Measurements from ENCODE around the gene IZUMO4.

DNA sequence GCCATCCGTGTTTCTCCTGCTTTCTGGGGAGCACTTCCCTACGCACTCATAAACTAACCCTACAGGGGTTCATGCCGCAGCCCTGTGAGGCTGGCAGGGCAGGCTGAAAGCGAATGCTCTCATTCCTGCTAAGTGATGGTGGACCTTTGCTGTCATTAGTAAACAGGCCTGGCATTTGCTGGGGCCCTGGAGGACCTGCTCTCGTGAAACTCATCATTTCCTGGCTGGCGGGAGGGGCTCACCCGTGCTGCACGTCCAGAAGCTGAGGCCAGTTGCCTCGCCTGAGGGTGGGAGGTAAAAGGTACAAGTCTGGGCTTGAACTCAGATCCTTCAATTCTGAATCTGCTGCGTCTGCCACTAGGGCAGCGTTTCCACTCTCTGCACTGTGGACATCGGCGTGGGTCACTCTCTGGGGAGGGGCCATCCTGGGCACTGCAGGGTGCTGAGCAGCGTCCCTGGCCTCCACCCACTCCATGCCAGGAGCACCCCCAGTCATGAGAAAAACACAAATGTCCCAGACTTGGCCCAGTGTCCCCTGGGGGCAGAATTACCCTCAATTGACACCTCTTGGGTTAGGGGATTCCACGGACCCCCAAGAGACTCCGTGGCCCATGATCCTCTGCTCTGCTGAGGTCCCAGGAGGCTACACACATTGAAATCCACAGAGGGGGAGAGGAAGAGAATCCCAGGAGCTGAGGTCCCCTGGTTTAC lies 7.6 kb upstream of the IZUMO4 start:
- no peak for TF ChIP-seq RAD21 (conservative IDR thresholded peaks at IDR 0.05)
- TF ChIP-seq, protein P1, sequence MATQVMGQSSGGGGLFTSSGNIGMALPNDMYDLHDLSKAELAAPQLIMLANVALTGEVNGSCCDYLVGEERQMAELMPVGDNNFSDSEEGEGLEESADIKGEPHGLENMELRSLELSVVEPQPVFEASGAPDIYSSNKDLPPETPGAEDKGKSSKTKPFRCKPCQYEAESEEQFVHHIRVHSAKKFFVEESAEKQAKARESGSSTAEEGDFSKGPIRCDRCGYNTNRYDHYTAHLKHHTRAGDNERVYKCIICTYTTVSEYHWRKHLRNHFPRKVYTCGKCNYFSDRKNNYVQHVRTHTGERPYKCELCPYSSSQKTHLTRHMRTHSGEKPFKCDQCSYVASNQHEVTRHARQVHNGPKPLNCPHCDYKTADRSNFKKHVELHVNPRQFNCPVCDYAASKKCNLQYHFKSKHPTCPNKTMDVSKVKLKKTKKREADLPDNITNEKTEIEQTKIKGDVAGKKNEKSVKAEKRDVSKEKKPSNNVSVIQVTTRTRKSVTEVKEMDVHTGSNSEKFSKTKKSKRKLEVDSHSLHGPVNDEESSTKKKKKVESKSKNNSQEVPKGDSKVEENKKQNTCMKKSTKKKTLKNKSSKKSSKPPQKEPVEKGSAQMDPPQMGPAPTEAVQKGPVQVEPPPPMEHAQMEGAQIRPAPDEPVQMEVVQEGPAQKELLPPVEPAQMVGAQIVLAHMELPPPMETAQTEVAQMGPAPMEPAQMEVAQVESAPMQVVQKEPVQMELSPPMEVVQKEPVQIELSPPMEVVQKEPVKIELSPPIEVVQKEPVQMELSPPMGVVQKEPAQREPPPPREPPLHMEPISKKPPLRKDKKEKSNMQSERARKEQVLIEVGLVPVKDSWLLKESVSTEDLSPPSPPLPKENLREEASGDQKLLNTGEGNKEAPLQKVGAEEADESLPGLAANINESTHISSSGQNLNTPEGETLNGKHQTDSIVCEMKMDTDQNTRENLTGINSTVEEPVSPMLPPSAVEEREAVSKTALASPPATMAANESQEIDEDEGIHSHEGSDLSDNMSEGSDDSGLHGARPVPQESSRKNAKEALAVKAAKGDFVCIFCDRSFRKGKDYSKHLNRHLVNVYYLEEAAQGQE (IDR thresholded peaks at IDR 0.05; ENCODE audit: borderline replicate concordance), result no peak
- TF ChIP-seq, protein P2, sequence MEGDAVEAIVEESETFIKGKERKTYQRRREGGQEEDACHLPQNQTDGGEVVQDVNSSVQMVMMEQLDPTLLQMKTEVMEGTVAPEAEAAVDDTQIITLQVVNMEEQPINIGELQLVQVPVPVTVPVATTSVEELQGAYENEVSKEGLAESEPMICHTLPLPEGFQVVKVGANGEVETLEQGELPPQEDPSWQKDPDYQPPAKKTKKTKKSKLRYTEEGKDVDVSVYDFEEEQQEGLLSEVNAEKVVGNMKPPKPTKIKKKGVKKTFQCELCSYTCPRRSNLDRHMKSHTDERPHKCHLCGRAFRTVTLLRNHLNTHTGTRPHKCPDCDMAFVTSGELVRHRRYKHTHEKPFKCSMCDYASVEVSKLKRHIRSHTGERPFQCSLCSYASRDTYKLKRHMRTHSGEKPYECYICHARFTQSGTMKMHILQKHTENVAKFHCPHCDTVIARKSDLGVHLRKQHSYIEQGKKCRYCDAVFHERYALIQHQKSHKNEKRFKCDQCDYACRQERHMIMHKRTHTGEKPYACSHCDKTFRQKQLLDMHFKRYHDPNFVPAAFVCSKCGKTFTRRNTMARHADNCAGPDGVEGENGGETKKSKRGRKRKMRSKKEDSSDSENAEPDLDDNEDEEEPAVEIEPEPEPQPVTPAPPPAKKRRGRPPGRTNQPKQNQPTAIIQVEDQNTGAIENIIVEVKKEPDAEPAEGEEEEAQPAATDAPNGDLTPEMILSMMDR (IDR thresholded peaks at IDR 0.05; ENCODE audit: poor library complexity, severe bottlenecking), result no peak
- no peak for TF ChIP-seq POLR2AphosphoS5 (IDR thresholded peaks at IDR 0.05)
- no peak for TF ChIP-seq EP300 (conservative IDR thresholded peaks at IDR 0.05; ENCODE audit: poor library complexity, severe bottlenecking)
- no peak for TF ChIP-seq TAF1 (IDR thresholded peaks at IDR 0.05; ENCODE audit: low read depth)
- TF ChIP-seq MXI1 (conservative IDR thresholded peaks at IDR 0.05; ENCODE audit: poor library complexity, severe bottlenecking), result no peak
- TF ChIP-seq EZH2 (IDR thresholded peaks at IDR 0.05; ENCODE audit: borderline replicate concordance, insufficient read depth, low read length, poor library complexity, severe bottlenecking), result no peak
